Mucosa of descending colon (tissue), 3 donors: ENCODE results near the gene FBXW5. TPM values are rescaled to one million over a fixed set of nuclear protein-coding genes. Genes with fewer than 3 reads are reported as not detected.

ENCODE experiments used
- ATAC-seq: fragments of 200-7000 bp; cut with Tn5 transposase; one replicate; pipeline ENCODE4 v1.9.1; 2020; ENCODE audit warnings: mild to moderate bottlenecking, moderate library complexity
- DNase-seq, 3 donors: peaks; one replicate each; pipeline ENCODE4 v3.0.0-alpha.2; 2020
- H3K36me3 ChIP-seq: fragments of 200-600 bp; one replicate; pipeline ENCODE4 v1.8.0; 2021; ENCODE audit warnings: low read depth, mild to moderate bottlenecking
- H3K4me1 ChIP-seq: fragments of 200-600 bp; one replicate; pipeline ENCODE4 v1.8.0; 2021; ENCODE audit warnings: low read depth, mild to moderate bottlenecking
- H3K4me3 ChIP-seq: fragments of 200-600 bp; one replicate; pipeline ENCODE4 v1.8.0; 2021; ENCODE audit warnings: mild to moderate bottlenecking
- H3K9me3 ChIP-seq: fragments of 200-600 bp; one replicate; pipeline ENCODE4 v1.8.0; 2021; ENCODE audit warnings: mild to moderate bottlenecking
- CTCF ChIP-seq: fragments of 200-600 bp; IDR thresholded peaks from one replicate; pipeline ENCODE4 v1.8.0; 2022; ENCODE audit warnings: antibody characterized with exemption, mild to moderate bottlenecking
- intact Hi-C, 2 donors: fragments of 100-400 bp; cut with DNase I in 1 of 2; cut with micrococcal nuclease in 1 of 2; formaldehyde crosslinking; loops; one replicate each; pipeline versions ENCODE4 v1.11.0 to v1.11.1; 2022; cut with DNase I, micrococcal nuclease
- total RNA-seq, 3 donors: library from RNA; stranded (reverse); fragmentation: NEBNext Ultra II Directional in 2 of 3; extraction: Animal tissue kit (Norgen Biotek cat#: 25700) in 2 of 3; gene quantifications; one replicate each; pipeline versions ENCODE4 v1.2.1 to v1.2.4, GENCODE V29; 2021 to 2023
- donor health status: DM: no; HTN: no; CAD: no; lungs with moderate emphysema.
- donor health status: DM: no; HTN: no; CAD: no.
- donor health status: DM: no; HTN: yes; CAD: no.

Gene FBXW5
- total RNA-seq, 3 donors from 2014 or later, result 127 to 197 (median 142) TPM

GRCh38 chr9:136934277-136934676 lies 10.3 kb downstream of the FBXW5 start:
- Histone ChIP-seq H3K9me3 (no peaks in the 10 kb centered on the region), H3K36me3 (no peaks in the 10 kb centered on the region), H3K4me3 (no peak overlapping the region), H3K4me1 (peaks cover 8% of the 10 kb centered on the region)
- no peak for DNase-seq
- no peak for ATAC-seq
- intact Hi-C loops, result no loop called here
- no peak for TF ChIP-seq CTCF

GRCh38 chr9:136931611-136932130 lies 12.9 kb downstream of the FBXW5 start:
- ATAC-seq, result peak; percentile 88
- Histone ChIP-seq H3K36me3 (no peaks in the 10 kb centered on the region), H3K4me1 (peaks cover 8% of the 10 kb centered on the region), H3K4me3 (no peak overlapping the region), H3K9me3 (no peaks in the 10 kb centered on the region)
- TF ChIP-seq CTCF, result no peak
- intact Hi-C loops, result no loop called here
- DNase-seq, result peak in 1 of 3 donors; percentile 26

- intact Hi-C loops, result no loop called here
- ATAC-seq, result no peak
- Histone ChIP-seq H3K36me3 (peaks cover 8% of the 10 kb centered on the region), H3K9me3 (no peaks in the 10 kb centered on the region), H3K4me3 (no peak overlapping the region), H3K4me1 (peaks cover 8% of the 10 kb centered on the region)
- no peak for DNase-seq
- no peak for TF ChIP-seq CTCF
These were observed 14.5 kb downstream of the FBXW5 start for GRCh38 chr9:136930014-136930413.

- no peak for TF ChIP-seq CTCF
- intact Hi-C loops, result no loop called here
- ATAC-seq, result no peak
- Histone ChIP-seq H3K4me3 (no peak overlapping the region), H3K9me3 (no peaks in the 10 kb centered on the region), H3K4me1 (peaks cover 8% of the 10 kb centered on the region), H3K36me3 (peaks cover 8% of the 10 kb centered on the region)
- DNase-seq, result no peak
These were observed 15.9 kb downstream of the FBXW5 start for GRCh38 chr9:136928591-136928990.

- H3K4me1 ChIP-seq, result peaks cover 8% of the 10 kb centered on the region
- H3K36me3 ChIP-seq, result peaks cover 8% of the 10 kb centered on the region
- no peak for DNase-seq
- intact Hi-C loops, result no loop called here
- no peaks in the 10 kb centered on the region for H3K9me3 ChIP-seq
- no peak for ATAC-seq
- H3K4me3 ChIP-seq, result no peak overlapping the region
- TF ChIP-seq CTCF, result no peak
These were observed 16.9 kb downstream of the FBXW5 start for GRCh38 chr9:136927343-136928271.
